ENCODE results near the gene TRIM73. TPM values are rescaled to one million over a fixed set of nuclear protein-coding genes. Genes with fewer than 3 reads are reported as not detected.
"Not testable (repeated sequence)": the region's sequence is repeated elsewhere in the genome, so short reads cannot be mapped to it uniquely, and the experiment has no call there.

The TRIM73 gene
- total RNA-seq = 1 to 10 TPM; 1.9 to 2.9 TPM
- long read RNA-seq, donor 1, partial matches to known transcripts = 0 of 1 reads
- long read RNA-seq, donor 1, other reads (novel, unspliced or antisense) = 1 of 1 reads
- long read RNA-seq, donor 2, partial matches to known transcripts = 0 of 2 reads
- long read RNA-seq, donor 2, other reads (novel, unspliced or antisense) = 2 of 2 reads

DNA sequence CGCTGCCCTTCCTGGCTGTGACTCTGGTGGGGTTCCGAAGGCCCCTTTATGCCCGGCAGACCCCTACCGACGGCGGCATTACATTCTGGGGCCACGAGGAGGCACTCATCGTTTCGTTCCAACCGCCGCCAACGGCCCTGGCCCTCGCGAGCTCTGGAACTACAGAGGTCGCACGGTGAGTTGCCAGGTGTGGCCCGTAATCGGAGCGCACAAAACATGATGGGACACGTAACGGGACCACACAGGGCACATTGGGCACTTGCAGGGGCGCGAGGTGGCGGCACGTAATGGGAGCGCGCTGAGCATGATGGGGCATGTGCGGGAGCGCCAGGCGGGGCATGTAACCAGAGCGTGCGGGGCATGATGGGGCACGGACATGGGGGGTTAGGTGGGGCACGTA, at the start of gene TRIM73:
TSS of gene TRIM73 (plus strand) at position 301 of the 400 bp plus-strand sequence. CDS start 3,305 bp downstream, outside the sequence.
- DNase-seq (ENCODE audit: low spot score); intact Hi-C loops (cut with DNase I): not testable (repeated sequence)

DNA sequence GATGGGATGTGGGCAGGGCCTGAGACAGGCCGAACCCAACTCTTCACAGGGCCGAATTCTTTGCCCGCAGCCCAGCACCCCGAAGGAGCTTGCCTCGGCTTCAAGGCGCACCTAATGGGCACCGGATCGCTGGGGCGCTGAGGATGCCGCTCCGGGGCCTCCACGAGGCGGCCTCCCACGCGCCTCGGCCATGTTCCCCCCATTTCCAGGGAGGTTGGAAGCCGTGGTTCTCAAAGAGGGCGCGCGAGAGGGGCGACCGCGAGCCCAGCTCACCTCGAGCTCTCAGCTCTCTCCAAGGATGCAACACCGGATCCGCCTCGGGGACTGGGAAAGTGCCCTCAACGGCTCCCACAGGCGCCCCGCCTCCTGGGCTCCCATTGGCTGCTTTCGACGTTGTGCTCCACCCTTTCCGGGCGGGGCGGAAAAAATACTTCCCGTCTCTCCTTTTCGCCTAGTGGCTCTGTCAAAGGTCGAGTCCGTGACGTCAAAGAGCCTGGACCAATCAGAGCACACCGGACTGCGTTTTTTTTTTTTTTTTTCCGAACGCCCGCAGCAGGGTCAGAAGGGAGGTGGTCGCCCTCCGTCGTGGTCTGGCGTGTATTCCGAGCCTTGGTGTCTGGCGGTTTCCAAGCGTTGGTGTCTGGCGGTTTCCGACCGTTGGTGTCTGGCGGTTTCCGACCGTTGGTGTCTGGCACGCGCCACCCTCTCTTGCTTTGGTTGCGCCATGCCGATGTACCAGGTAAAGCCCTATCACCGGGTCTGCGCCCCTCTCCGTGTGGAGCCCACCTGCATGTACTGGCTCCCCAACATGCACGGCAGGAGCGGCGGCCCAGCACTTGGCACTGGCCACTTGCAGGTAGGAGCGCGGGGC, 36.5 kb upstream of the TRIM73 start:
- peak; percentile 58 for DNase-seq (ENCODE audit: low spot score)
- intact Hi-C loops (cut with DNase I) = not testable (repeated sequence)

DNA sequence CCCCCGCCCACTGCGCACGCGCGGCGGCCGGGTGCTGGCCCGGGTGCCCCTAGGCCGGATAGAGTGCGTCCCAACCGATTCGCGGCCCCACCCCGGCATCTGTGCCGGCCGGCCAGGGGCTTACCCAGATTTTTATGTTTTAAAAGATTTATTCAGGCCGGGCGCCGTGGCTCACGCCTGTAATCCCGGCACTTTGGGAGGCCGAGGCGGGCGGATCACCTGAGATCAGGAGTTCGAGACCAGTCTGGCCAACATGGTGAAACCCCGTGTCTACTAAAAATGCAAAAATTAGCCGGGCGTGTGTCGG, 35.9 kb upstream of the TRIM73 start:
- intact Hi-C loops (cut with DNase I); DNase-seq (ENCODE audit: low spot score): not testable (repeated sequence)

DNA sequence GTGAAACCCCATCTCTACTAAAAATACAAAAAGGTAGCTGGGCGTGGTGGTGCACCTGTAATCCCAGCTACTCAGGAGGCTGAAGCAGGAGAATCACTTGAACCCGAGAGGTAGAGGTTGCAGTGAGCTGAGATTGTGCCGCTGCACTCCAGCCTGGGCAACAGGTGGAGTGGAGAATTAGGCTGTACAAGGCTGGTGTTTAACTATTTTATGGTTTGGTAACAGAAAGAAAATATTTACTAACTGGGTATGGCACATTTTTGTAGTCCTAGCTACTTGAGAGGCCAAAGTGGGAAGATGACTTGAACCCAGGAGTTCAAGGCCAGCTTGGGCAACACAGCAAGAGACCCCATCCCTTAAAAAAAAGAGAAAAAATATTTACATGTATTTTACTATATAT, 31.4 kb upstream of the TRIM73 start:
- intact Hi-C loops (cut with DNase I); DNase-seq (ENCODE audit: low spot score): not testable (repeated sequence)

DNA sequence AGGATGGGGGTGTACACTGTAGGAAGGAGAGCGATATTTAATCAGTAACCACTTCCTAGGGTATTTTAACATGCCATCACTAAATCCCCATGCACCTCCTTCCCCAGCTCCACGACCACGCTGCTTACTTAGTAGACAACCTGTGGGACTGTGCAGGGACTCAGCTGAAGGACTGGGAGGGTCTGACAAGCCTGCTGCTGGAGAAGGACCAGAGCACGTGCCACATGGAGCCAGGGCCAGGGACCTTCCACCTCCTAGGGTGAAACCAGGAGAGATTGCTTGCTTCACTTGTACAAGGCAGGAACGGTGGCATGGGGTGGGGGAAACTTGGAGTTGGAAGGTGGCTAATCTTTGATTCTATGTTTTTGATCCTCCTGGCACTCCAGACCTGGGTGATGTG, 28.8 kb upstream of the TRIM73 start:
- DNase-seq (ENCODE audit: low spot score); intact Hi-C loops (cut with DNase I): not testable (repeated sequence)

DNA sequence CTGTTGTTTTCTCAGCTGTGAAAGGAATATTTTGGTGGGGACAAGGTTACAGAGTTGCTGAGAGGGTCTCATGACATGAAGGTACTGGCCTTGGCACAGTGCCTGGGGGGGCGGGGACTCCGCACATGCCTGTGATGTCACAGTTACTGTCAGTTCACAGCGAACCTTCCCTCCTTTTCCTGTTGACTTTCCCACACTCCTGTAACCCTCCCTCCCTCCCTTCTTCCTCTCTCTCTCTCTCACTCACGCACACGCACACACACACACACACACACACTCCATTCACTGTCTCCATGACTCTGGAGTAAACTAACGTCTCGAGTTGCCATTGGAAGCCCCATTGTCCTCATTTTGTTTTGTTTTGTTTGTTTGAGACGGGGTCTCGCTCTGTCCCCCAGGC, 28.1 kb upstream of the TRIM73 start:
- DNase-seq (ENCODE audit: low spot score); intact Hi-C loops (cut with DNase I): not testable (repeated sequence)

DNA sequence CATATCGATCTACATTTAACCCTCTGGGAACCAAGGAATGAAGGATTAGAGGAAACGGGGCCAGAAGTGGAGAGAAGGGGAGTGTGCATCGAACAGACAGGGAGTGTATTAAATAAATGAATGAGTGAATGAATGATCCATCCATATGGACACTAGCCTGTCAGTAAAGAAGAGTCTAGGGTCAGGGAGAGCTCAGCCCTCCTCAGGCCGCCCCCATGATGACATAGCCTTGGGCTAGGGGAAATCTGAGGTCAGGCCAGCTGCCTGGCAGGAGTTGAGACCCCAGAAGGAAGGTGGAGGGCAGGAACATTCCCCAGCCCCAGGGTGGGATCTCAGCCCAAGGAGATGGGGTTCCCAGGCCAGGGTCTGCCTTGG, 21.3 kb upstream of the TRIM73 start:
- intact Hi-C loops (cut with DNase I); DNase-seq (ENCODE audit: low spot score): not testable (repeated sequence)

DNA sequence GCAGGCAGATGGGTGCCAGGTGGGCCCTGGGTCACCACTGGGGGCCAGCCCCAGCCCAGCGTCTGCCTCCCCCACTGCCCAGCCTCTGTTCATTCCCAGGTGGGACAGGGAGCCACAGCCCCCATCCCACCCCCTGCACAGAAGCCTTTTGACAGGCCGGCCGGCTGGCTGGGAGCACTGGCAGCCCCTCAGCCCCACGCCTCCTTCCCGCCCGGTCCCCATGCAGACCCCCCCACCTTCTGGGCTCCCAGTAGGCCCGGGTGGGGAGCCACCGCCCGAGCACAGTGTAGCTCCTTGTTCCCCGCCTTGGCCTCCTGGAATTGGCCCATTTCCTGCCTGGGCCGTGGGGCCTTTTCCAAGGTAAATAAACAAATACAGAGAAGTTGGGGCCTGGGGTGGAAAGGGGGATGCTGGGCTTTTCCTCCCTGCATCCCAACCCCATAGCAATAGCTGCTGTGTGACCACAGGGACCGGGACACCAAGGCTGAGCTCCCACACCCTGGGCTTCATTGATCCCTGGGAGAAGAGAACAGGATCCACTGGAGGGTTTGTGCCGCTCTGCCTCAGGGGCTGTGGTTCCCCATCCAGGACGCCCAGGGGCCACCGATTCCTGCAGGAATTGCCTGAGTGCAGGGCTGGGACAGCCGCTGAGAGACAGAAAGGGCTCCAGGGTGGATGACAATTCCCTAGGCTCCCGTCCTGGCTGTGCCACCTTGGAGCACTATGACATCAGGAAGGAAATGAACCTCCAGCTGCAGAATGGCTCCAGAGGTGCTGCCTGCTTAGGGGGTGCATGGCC, 20.7 kb upstream of the TRIM73 start:
- DNase-seq (ENCODE audit: low spot score); intact Hi-C loops (cut with DNase I): not testable (repeated sequence)

DNA sequence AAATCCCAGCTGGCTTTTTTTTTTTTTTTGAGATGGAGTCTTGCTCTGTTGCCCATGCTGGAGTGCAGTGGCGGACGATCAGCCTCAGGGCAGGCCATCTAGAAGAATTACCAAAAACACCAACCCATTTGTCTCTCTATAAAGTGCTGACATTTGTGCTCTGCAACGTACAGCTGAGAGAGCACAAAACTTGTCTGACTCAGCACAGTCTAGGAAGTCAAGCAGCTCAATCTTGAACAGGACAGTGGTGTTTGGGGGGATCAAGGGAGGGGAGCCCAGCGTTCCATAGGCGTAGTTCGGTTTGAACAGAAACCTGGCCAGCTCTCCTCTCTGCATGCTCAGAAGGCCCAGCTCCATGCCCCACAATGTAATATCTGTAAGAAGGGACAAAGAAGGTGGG, 2.2 kb upstream of the TRIM73 start:
- DNase-seq (ENCODE audit: low spot score); intact Hi-C loops (cut with DNase I): not testable (repeated sequence)

DNA sequence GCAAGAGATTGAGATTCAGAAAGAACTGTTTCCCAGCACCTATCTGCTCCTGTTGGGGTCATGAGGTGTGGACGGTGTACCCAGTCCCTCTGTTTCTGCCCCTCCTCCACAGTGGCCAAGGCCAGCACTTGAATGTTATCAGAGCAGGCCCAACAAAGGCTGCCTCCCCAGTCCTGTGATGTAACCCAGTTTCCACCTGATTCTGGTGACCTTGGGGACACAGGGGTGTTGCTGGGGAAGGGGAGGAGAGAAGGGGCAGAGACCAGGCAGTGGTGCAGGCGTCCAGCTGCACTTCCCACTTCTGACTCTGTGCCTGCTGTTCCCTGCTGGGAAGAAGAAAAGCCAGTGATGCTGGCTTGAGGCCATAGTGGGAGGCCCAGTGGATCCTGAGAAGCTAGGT, 2.4 kb downstream of the TRIM73 start:
- DNase-seq (ENCODE audit: low spot score); intact Hi-C loops (cut with DNase I): not testable (repeated sequence)

DNA sequence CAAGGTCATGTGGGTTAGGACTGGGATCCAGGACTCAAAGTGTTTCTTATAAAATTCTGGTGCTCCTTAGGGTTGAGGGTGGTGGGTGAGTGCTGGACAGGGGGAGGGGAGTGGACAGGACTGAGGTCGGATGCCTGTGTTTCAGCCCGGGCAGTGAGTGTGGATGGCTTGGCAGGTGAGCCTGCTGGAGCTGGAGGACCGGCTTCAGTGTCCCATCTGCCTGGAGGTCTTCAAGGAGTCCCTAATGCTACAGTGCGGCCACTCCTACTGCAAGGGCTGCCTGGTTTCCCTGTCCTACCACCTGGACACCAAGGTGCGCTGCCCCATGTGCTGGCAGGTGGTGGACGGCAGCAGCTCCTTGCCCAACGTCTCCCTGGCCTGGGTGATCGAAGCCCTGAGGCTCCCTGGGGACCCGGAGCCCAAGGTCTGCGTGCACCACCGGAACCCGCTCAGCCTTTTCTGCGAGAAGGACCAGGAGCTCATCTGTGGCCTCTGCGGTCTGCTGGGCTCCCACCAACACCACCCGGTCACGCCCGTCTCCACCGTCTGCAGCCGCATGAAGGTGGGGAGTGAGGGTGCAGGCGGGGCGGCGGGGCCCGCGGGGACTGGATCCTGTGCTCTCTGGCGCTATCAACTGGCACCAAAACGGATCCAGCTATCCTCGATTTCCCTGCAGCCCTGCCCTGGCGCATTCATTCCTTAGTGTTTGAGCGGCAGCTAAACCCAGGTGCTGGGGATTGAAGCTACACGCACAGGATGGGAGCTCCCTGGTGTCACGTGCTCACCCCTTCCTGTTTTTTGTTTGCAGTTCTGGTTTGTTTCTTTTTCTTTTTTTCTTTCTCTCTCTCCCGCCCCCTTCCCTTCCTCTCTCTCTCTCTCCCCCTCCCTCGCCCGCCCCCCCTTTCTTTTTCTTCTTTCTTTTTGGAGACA, 3.6 kb downstream of the TRIM73 start:
- intact Hi-C loops (cut with DNase I) = not testable (repeated sequence)

DNA sequence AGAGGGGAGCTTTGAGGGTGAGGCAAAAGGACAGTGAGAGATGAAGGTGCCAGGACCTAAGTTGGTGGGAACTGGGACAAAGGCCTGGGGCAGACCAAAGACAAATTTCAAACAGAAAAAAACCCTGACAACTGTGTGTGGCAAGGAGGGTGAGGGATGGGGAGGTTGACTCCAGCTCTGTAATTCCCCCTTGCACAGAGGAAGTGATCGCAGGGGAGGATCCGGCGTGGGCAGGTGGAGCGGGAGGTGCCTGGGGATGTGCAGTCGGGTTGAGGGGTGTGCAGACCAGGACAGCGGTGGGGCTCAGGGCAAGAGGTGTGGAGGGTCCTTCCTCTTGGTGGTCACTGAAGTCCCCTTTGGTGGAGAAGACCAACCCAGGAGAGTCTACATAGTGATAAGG, 5.1 kb downstream of the TRIM73 start:
- DNase-seq (ENCODE audit: low spot score); intact Hi-C loops (cut with DNase I): not testable (repeated sequence)

More for the DNA sequence above, 3.6 kb downstream of the TRIM73 start:
- DNase-seq (ENCODE audit: low spot score) = not testable (repeated sequence)

DNA sequence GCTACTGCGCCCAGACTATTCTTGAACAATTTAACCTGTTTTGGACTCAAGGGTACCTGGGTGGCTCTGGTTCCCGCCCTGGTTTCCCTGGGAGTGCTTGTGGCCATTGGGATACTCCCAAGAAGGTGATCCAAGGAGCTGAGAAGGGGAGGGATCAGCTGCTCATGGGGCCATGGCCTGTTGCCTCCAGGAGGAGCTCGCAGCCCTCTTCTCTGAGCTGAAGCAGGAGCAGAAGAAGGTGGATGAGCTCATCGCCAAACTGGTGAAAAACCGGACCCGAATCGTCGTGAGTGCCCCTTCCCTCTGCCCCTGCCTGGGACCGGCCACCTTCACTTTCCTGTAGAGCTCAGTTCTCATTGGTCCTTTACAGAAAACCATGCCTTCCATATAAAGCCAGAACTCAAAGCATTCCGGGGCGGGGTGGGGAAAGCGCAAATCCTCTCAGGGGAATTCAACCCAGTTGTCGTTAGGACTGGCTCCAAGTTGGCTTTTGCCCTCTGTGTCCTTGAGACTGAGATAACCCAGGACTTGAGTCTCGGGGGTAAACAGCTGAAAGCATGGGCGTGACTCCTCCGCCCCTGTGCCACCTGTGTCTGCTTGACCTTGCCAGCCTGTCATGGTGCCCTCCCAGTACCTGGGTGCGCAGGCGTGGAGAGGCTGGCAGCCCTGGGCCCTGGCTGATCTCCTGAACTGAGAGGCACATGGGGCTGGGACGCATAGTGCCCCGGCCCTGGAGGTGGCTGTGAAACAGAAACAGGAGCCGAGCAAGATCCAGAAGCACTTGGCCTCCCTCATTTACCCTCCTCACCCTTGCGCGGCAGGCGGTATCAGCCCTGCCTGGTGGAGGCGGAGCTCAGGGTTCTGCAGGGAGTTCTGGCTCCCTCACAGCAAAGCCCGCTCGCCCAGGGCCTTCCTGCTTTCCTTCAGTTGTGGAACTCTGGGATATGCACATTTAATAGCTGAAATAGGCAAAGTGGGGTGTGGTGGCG, 8.3 kb downstream of the TRIM73 start:
- DNase-seq (ENCODE audit: low spot score); intact Hi-C loops (cut with DNase I): not testable (repeated sequence)

DNA sequence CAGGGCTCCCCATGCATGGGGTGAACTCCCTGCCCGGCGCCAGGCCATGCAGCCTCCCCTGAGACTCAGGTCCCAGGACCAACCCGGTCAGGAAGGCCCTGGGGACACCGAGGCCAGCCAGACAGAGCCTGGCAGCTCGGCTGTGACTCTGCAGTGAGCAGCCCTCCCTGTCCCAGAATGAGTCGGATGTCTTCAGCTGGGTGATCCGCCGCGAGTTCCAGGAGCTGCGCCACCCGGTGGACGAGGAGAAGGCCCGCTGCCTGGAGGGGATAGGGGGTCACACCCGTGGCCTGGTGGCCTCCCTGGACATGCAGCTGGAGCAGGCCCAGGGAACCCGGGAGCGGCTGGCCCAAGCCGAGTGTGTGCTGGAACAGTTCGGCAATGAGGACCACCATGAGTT, 9.2 kb downstream of the TRIM73 start:
- intact Hi-C loops (cut with DNase I); DNase-seq (ENCODE audit: low spot score): not testable (repeated sequence)

DNA sequence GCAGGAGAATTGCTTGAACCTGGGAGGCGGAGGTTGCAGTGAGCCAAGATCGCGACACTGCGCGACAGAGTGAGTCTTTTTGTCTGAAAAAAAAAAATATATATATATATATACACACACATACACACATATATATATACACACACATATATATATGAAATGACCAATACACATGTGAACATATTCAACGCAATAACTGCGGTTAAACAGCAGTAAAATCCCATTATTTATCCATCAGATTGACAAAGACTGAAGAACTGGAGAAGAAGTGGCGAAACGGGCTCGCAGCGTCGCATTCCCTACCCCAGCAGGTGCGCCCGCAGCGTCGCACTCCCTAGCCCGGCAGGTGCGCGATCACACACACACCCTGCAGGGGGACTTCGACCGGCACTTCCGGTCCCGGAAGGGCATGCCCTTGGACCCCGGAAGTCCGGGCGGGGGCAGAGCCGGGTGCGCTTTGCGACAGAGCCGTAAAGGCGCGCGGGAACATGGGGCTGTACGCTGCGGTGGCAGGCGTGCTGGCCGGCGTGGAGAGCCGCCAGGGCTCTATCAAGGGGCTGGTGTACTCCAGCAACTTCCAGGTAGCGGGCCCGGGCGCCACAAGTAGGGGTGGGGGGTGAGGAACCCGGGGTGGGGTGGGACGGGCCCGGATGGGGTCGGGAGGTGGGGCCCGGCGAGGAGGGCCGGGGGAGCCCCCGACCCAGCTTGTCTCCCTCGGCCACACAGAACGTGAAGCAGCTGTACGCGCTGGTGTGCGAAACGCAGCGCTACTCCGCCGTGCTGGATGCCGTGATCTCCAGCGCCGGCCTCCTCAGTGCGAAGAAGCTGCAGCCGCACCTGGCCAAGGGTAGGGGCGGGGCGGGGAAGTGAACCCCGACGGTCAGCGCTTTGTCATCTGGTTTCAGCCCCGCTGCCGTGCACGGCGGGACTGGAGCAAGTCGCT, 14.7 kb downstream of the TRIM73 start:
- peak; percentile 66 for DNase-seq (ENCODE audit: low spot score)

DNA sequence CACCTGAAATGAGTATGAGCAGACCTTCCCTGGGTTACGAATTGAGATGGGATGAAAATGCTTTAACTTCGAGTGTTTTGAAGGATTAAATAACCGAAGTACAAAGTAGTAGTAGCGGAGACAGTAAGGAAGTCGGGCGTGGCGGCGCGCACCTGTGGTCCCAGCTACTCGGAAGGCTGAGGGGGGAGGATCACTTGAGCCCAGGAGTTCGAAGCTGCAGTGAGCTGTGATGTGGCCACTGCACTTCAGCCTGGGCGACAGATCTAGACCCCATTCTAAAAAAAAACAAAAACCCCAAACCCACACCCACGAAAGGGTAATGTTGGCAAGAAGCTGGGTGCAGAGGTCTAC, 15.4 kb downstream of the TRIM73 start:
- DNase-seq (ENCODE audit: low spot score); intact Hi-C loops (cut with DNase I): not testable (repeated sequence)

More for the DNA sequence above, 14.7 kb downstream of the TRIM73 start:
- intact Hi-C loops (cut with DNase I) = not testable (repeated sequence)

DNA sequence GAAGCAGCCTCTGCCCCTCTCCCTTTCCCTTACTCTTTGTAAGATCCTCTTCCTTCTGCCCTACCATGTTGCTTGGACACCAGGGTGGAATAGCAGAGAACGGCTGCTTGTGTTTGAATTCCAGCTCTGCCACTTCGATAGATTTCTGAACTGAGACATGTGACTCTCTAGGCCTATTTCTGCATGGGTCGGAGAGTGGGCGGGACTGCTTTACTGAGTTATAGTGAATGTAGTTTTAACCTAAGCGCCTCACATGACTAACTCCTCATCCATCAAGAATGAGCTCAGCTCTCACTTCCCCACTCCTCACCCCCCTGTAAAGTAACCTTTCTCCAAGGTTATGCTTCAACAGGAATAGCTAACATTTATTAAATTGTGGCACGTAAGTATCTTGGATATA, 18.8 kb downstream of the TRIM73 start:
- DNase-seq (ENCODE audit: low spot score); intact Hi-C loops (cut with DNase I): not testable (repeated sequence)
